HUES48 (cell line): ENCODE data around the gene KDF1.
A peak's percentile ranks its signal among the peaks of the same experiment; 100 is the strongest.

Source experiments
- H3K27ac ChIP-seq: one replicate; pipeline ENCODE4 v1.7.0; 2013; ENCODE audit warnings: low read depth, low read length, inconsistent platforms
- H3K27me3 ChIP-seq: 2 replicates; pipeline ENCODE4 v1.6.1; 2013; ENCODE audit warnings: mild to moderate bottlenecking, low read length; ENCODE audit not compliant: control insufficient read depth, insufficient read depth
- H3K36me3 ChIP-seq: 2 replicates; pipeline ENCODE4 v1.6.1; 2013; ENCODE audit warnings: low read length; ENCODE audit not compliant: control insufficient read depth, insufficient read depth
- H3K4me1 ChIP-seq: 2 replicates; pipeline ENCODE4 v1.6.1; 2013; ENCODE audit warnings: mild to moderate bottlenecking, low read length; ENCODE audit not compliant: control insufficient read depth, insufficient read depth
- H3K4me3 ChIP-seq: 2 replicates; pipeline ENCODE4 v1.5.1; 2013; ENCODE audit warnings: mild to moderate bottlenecking, low read depth, low read length
- H3K9ac ChIP-seq: 2 replicates; pipeline ENCODE4 v1.6.1; 2013; ENCODE audit warnings: mild to moderate bottlenecking, low read depth, low read length, moderate library complexity
- H3K9me3 ChIP-seq: 2 replicates; pipeline ENCODE4 v1.6.1; 2013; ENCODE audit warnings: low read length; ENCODE audit not compliant: control insufficient read depth, insufficient read depth

KDF1 gene

DNA sequence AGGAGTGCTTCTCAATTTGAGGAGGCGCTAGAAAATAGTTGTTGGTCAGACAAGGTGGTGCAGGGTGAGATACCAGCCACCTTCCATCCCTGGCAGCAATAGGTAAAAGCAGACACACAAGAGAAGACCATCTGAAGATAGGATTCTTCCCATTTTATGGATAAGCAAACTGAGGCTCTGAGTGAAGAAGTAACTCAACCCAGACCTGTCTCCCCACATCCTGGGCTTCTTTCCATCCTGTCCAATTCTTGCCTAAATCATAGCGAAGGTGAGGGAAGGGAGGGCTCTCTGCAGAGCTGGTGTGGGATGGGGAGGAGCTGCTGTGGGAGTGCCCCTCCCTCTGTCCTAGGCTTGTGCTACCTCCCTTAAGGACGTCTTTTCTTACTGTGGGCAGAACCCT, 11.3 kb upstream of the KDF1 start:
- no peak overlapping the region for H3K4me3 ChIP-seq
- H3K27ac ChIP-seq: no peak overlapping the region
- H3K9me3 ChIP-seq: no peaks in the 10 kb centered on the region
- no peaks in the 10 kb centered on the region for H3K36me3 ChIP-seq
- no peaks in the 10 kb centered on the region for H3K27me3 ChIP-seq
- H3K9ac ChIP-seq: no peak overlapping the region
- peaks cover 12% of the 10 kb centered on the region; the same call in 1 of the 2 replicates for H3K4me1 ChIP-seq

DNA sequence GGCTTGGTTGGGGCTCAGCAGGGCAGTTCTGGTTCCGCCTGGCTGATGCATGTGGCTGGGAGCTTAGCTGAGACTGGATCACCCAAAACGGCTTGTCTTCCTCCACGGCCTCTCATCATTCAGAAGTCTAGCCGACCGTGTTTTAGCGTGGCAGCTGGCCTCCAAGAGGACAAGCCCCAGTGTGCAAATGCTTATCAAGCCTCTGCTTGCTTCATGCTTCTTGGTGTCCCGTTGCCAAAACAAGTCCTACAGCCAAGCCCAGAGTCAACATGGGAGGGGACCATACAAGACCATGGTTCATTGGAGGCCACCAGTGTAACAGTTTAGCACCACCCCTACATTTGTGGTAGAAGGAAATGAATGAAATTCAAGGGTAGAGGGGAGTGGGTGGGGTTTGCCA, 10.5 kb upstream of the KDF1 start:
- Histone ChIP-seq H3K4me3 (no peak overlapping the region), H3K36me3 (no peaks in the 10 kb centered on the region), H3K4me1 (peaks cover 12% of the 10 kb centered on the region; the same call in 1 of the 2 replicates), H3K9ac (no peak overlapping the region), H3K27ac (no peak overlapping the region), H3K9me3 (no peaks in the 10 kb centered on the region), H3K27me3 (no peaks in the 10 kb centered on the region)

DNA sequence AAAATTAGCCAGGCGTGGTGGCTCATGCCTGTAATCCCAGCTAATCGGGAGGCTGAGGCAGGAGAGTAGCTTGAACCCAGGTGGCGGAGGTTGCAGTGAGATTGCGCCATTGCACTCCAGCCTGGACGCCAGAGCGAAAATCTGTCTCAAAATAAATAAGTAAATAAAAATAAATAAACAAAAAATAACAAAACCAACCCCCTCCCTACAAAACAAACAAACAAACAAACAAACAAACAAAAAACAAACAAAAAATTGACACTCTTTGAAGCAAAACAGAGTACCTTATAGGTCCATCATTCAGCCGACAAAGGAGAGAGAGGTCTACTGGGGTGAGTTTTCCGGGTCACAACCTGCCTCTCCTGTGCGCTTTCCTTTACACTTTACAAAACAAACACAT, 5.4 kb upstream of the KDF1 start:
- H3K4me3 ChIP-seq: no peak overlapping the region
- H3K36me3 ChIP-seq: no peaks in the 10 kb centered on the region
- H3K9me3 ChIP-seq: no peaks in the 10 kb centered on the region
- H3K27me3 ChIP-seq: no peaks in the 10 kb centered on the region
- H3K9ac ChIP-seq: no peak overlapping the region
- H3K4me1 ChIP-seq: no peaks in the 10 kb centered on the region; the same call in 1 of the 2 replicates
- H3K27ac ChIP-seq: no peak overlapping the region

DNA sequence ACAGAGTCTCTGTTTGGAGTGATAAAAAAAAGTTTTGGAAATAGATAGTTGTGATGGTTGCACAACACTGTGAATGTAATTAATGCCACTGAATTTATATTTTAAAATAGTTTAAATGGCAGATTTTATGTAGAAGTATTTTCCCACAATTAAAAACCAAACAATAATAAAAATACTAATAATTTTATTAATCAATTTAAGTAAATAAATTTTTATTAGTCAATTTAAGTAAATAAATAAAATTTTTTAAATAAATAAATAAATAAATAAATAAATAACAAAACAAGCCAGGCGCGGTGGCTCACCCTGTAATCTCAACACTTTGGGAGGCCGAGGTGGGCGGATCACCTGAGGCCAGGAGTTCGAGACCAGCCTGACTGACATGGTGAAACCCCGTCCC, 4.9 kb upstream of the KDF1 start:
- H3K27me3 ChIP-seq: no peaks in the 10 kb centered on the region
- no peak overlapping the region for H3K27ac ChIP-seq
- H3K9ac ChIP-seq: no peak overlapping the region
- H3K4me3 ChIP-seq: no peak overlapping the region
- no peaks in the 10 kb centered on the region for H3K9me3 ChIP-seq
- no peaks in the 10 kb centered on the region; the same call in 1 of the 2 replicates for H3K4me1 ChIP-seq
- H3K36me3 ChIP-seq: no peaks in the 10 kb centered on the region

DNA sequence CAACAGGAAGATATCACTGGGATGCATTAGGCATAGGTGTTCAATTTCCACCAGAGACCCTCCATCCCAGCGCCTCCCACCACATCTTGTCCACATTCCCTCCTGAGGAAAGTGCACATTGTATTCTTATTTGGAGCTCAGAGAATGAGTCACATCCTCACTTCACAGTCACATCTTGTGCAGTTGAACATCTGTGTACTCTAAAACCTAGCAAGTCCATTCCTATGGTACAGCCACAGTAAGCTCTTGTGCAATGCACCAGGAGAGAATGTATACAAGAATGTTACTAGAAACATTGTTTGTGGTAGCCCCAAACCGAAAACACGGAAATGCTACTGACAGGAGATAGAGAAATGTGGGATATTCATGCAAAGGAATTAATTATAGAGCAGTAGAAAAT, 1.6 kb upstream of the KDF1 start:
- Histone ChIP-seq H3K4me3 (no peak overlapping the region), H3K27ac (no peak overlapping the region), H3K4me1 (no peaks in the 10 kb centered on the region; the same call in 1 of the 2 replicates), H3K36me3 (no peaks in the 10 kb centered on the region), H3K9me3 (no peaks in the 10 kb centered on the region), H3K27me3 (no peaks in the 10 kb centered on the region), H3K9ac (no peak overlapping the region)

DNA sequence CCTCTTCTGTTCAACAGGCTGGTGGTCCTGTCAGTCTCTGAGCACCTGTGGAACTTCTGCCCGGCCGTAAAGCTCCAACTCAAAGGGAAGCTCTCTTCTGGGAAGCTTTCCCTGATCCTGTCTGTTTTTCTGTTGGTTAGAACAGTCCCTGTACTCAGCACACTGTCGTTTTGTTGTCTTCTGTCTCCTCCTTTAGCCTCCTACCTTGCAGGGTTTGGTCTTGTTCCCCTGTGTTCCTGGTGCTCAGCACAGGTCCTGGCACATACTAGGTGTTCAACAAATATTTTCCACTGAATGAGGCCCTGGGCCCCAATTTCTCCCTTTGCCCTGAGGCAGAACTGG, 328 bp upstream of the KDF1 start:
- Histone ChIP-seq H3K9ac (0 out of 2 replicates have a peak overlapping the region, but pooled peaks have one; percentile 3), H3K27ac (no peak overlapping the region), H3K4me3 (peak overlapping the region; percentile 94), H3K27me3 (no peaks in the 10 kb centered on the region), H3K9me3 (no peaks in the 10 kb centered on the region), H3K36me3 (no peaks in the 10 kb centered on the region), H3K4me1 (no peaks in the 10 kb centered on the region; the same call in 1 of the 2 replicates)

DNA sequence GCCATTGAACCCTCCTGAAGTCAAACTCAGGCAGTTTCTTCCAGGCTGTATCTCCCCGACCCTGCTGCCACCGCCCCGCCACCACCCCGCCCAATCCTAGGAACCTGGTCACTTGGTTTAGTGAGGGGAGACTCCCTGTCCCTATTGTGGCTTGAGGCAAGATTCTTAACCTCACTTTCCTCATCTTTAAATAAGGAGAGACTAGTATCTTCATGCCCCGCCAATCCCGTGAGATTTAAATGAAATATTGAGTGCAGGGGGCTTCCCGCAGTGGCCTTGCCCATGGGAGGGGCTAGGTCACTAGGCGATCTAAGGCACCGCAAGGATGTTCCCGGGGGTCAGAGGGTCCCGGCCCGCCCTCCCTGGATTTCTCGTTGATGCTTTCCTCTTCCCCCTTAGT, 998 bp downstream of the KDF1 start:
- Histone ChIP-seq H3K27ac (no peak overlapping the region), H3K9ac (no peak overlapping the region), H3K4me1 (no peaks in the 10 kb centered on the region; the same call in 1 of the 2 replicates), H3K9me3 (no peaks in the 10 kb centered on the region), H3K36me3 (no peaks in the 10 kb centered on the region), H3K27me3 (no peaks in the 10 kb centered on the region), H3K4me3 (peak overlapping the region; percentile 94)

GRCh38 chr1:26957306-26957705, 3.0 kb downstream of the KDF1 start:
- no peaks in the 10 kb centered on the region for H3K9me3 ChIP-seq
- H3K27me3 ChIP-seq: no peaks in the 10 kb centered on the region
- H3K36me3 ChIP-seq: peaks cover 9% of the 10 kb centered on the region; the same call in 1 of the 2 replicates
- H3K27ac ChIP-seq: no peak overlapping the region
- no peaks in the 10 kb centered on the region; the same call in 1 of the 2 replicates for H3K4me1 ChIP-seq
- H3K4me3 ChIP-seq: no peak overlapping the region
- H3K9ac ChIP-seq: no peak overlapping the region

GRCh38 chr1:26956321-26956720, 3.9 kb downstream of the KDF1 start:
- no peaks in the 10 kb centered on the region for H3K27me3 ChIP-seq
- H3K9me3 ChIP-seq: no peaks in the 10 kb centered on the region
- no peaks in the 10 kb centered on the region; the same call in 1 of the 2 replicates for H3K4me1 ChIP-seq
- H3K4me3 ChIP-seq: no peak overlapping the region
- no peak overlapping the region for H3K9ac ChIP-seq
- peaks cover 14% of the 10 kb centered on the region for H3K36me3 ChIP-seq
- H3K27ac ChIP-seq: no peak overlapping the region

GRCh38 chr1:26953374-26953773, 6.9 kb downstream of the KDF1 start:
- peaks cover 33% of the 10 kb centered on the region for H3K36me3 ChIP-seq
- no peaks in the 10 kb centered on the region for H3K27me3 ChIP-seq
- H3K9me3 ChIP-seq: no peaks in the 10 kb centered on the region
- H3K27ac ChIP-seq: no peak overlapping the region
- H3K4me1 ChIP-seq: no peaks in the 10 kb centered on the region
- no peak overlapping the region for H3K9ac ChIP-seq
- H3K4me3 ChIP-seq: no peak overlapping the region

- Histone ChIP-seq H3K4me1 (no peaks in the 10 kb centered on the region), H3K9me3 (no peaks in the 10 kb centered on the region), H3K27ac (no peak overlapping the region), H3K9ac (no peak overlapping the region), H3K27me3 (no peaks in the 10 kb centered on the region), H3K4me3 (no peak overlapping the region), H3K36me3 (peaks cover 37% of the 10 kb centered on the region)
Measured at GRCh38 chr1:26951821-26952497, 8.3 kb downstream of the KDF1 start.
